Mucosa of stomach (tissue), 1 donor: ENCODE results near the gene RNASEH2B.

Source experiments
- H3K27me3 ChIP-seq: one replicate; pipeline ENCODE4 v1.7.0; 2013; ENCODE audit warnings: mild to moderate bottlenecking, low read length; ENCODE audit not compliant: control insufficient read depth, insufficient read depth
- H3K36me3 ChIP-seq: one replicate; pipeline ENCODE4 v1.7.0; 2013; ENCODE audit warnings: low read length; ENCODE audit not compliant: control insufficient read depth, insufficient read depth
- H3K4me1 ChIP-seq: one replicate; pipeline ENCODE4 v1.7.0; 2013; ENCODE audit warnings: mild to moderate bottlenecking, low read length; ENCODE audit not compliant: control insufficient read depth, insufficient read depth
- H3K4me3 ChIP-seq: one replicate; pipeline ENCODE4 v1.7.0; 2013; ENCODE audit warnings: low read length
- H3K9ac ChIP-seq: one replicate; pipeline ENCODE4 v1.7.0; 2013; ENCODE audit warnings: mild to moderate bottlenecking, low read length, moderate library complexity
- H3K9me3 ChIP-seq: one replicate; pipeline ENCODE4 v1.7.0; 2013; ENCODE audit warnings: mild to moderate bottlenecking, low read length, moderate library complexity; ENCODE audit not compliant: control insufficient read depth
- donor health status: Pancreatic carcinoma.

RNASEH2B gene, protein sequence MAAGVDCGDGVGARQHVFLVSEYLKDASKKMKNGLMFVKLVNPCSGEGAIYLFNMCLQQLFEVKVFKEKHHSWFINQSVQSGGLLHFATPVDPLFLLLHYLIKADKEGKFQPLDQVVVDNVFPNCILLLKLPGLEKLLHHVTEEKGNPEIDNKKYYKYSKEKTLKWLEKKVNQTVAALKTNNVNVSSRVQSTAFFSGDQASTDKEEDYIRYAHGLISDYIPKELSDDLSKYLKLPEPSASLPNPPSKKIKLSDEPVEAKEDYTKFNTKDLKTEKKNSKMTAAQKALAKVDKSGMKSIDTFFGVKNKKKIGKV

GRCh38 chr13:50909605-50910484, at the start of gene RNASEH2B:
RNASEH2B (plus strand) TSS chr13:50909791; CDS start chr13:50910077, 286 bp downstream.
- peak within 1 kb of the TSS; percentile 96 for H3K9ac ChIP-seq
- H3K4me1 ChIP-seq, result peaks cover 19% of the 10 kb centered on the region
- no peaks in the 10 kb centered on the region for H3K9me3 ChIP-seq
- no peaks in the 10 kb centered on the region for H3K36me3 ChIP-seq
- peak within 1 kb of the TSS; percentile 83 for H3K4me3 ChIP-seq
- H3K27me3 ChIP-seq, result no peaks in the 10 kb centered on the region

DNA sequence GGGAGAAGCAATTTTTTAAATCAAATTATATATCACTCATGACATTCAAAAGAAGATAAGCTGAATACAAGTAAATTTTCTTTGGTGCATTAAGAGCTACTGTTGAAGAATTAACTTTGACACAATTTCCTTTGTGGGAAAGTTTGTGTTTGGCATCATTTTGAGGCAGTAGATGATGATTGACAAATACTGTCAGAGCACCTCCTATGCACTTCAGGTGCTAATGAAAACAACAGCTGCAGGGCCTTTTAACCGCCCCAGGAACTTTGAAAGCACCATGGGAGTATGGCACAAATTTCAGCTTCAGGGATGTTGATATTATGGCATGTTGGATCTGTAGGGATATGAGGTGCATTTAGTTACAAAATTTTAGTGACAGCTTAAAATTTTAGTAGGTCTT, 45.1 kb upstream of the RNASEH2B start:
- H3K4me1 ChIP-seq, result no peaks in the 10 kb centered on the region
- no peaks in the 10 kb centered on the region for H3K9me3 ChIP-seq
- H3K9ac ChIP-seq, result no peak overlapping the region
- H3K36me3 ChIP-seq, result no peaks in the 10 kb centered on the region
- peaks cover 2% of the 10 kb centered on the region for H3K27me3 ChIP-seq
- no peak overlapping the region for H3K4me3 ChIP-seq

DNA sequence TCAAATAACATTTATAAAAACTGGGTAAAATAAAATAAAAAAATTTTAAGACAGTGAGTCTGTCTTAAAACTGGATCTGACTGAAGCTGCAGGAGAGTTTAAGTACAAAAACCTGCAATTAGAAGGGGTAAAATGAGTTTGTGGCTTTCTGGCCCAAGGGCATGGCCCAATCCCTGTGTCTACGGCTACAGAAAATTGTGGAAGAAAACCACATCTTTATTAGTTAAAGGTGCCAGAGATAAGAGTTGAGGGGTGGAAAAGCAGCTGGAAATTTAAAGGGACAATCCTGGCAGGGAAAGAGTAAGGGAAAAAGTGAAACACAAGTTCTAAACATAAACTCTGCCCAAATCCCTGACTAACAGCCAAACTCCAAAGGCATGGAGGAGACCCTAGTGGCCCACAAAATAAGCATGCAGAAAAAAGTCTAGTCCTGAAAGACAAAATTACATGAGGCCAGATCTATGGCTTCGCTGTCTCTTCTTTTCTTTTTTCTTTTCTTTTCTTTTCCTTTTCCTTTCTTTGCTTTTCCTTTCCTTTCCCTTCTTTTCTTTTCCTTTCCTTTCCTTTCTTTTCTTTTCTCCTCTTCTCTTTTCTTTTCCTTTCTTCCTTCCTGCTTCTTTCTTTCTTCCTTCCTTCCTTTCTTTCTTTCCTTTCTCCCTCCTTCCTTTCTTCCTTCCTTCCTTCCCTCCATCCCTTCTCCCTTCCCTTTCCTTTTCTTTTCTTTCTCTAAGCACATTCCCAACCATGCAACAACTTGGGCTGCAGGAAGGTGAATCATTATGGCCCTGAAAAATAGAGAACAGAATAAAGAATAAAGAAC, 42.6 kb upstream of the RNASEH2B start:
- Histone ChIP-seq H3K4me3 (no peak overlapping the region), H3K9ac (no peak overlapping the region), H3K36me3 (no peaks in the 10 kb centered on the region), H3K9me3 (no peaks in the 10 kb centered on the region), H3K27me3 (peaks cover 2% of the 10 kb centered on the region), H3K4me1 (no peaks in the 10 kb centered on the region)

GRCh38 chr13:50867637-50867945, 42.0 kb upstream of the RNASEH2B start:
- no peaks in the 10 kb centered on the region for H3K9me3 ChIP-seq

GRCh38 chr13:50871405-50871804, 38.2 kb upstream of the RNASEH2B start:
- H3K4me1 ChIP-seq, result no peaks in the 10 kb centered on the region
- no peaks in the 10 kb centered on the region for H3K9me3 ChIP-seq
- no peak overlapping the region for H3K9ac ChIP-seq
- no peak overlapping the region for H3K4me3 ChIP-seq
- H3K36me3 ChIP-seq, result no peaks in the 10 kb centered on the region
- peaks cover 2% of the 10 kb centered on the region for H3K27me3 ChIP-seq

More at GRCh38 chr13:50867637-50867945, 42.0 kb upstream of the RNASEH2B start:
- Histone ChIP-seq H3K27me3 (peaks cover 2% of the 10 kb centered on the region), H3K9ac (no peak overlapping the region), H3K4me3 (no peak overlapping the region), H3K36me3 (no peaks in the 10 kb centered on the region), H3K4me1 (no peaks in the 10 kb centered on the region)

- H3K36me3 ChIP-seq, result no peaks in the 10 kb centered on the region
- H3K9ac ChIP-seq, result no peak overlapping the region
- H3K4me1 ChIP-seq, result no peaks in the 10 kb centered on the region
- no peak overlapping the region for H3K4me3 ChIP-seq
- no peaks in the 10 kb centered on the region for H3K27me3 ChIP-seq
- H3K9me3 ChIP-seq, result no peaks in the 10 kb centered on the region
These were observed 36.1 kb upstream of the RNASEH2B start for GRCh38 chr13:50873467-50873866.

- H3K9ac ChIP-seq, result no peak overlapping the region
These were observed 35.6 kb upstream of the RNASEH2B start for GRCh38 chr13:50873991-50874390.

DNA sequence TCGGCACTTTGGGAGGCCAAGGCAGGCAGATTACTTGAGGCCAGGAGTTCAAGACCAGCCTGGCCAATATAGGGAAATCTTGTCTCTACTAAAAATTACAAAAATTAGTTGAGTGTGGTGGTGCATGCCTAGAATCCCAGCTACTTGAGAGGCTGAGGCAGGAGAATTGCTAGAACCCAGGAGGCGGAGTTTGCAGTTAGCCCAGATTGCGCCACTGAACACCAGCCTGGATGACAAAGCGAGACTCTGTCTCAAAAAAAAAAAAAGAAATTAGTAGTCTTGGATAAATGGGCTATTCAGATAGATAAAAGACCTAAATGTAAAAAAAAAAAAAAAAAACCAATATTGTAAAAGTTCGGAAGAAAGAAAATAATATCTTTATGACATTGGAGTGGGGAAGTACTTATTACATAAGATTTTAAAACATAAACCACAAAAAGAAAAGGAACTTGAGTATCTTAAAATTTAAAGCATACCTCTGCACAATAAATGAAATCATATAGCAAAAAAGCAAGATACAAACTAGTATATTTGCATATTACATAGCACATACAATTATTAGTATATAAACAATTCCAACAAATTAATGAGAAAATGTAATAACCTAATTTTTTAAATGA, 26.7 kb upstream of the RNASEH2B start:
- H3K36me3 ChIP-seq, result no peaks in the 10 kb centered on the region
- H3K4me3 ChIP-seq, result no peak overlapping the region
- H3K9me3 ChIP-seq, result no peaks in the 10 kb centered on the region
- no peaks in the 10 kb centered on the region for H3K27me3 ChIP-seq
- H3K9ac ChIP-seq, result no peak overlapping the region
- H3K4me1 ChIP-seq, result no peaks in the 10 kb centered on the region

More at GRCh38 chr13:50873991-50874390, 35.6 kb upstream of the RNASEH2B start:
- Histone ChIP-seq H3K36me3 (no peaks in the 10 kb centered on the region), H3K4me1 (no peaks in the 10 kb centered on the region), H3K4me3 (no peak overlapping the region), H3K27me3 (no peaks in the 10 kb centered on the region), H3K9me3 (no peaks in the 10 kb centered on the region)

GRCh38 chr13:50883728-50884127, 25.9 kb upstream of the RNASEH2B start:
- no peaks in the 10 kb centered on the region for H3K9me3 ChIP-seq
- H3K4me1 ChIP-seq, result no peaks in the 10 kb centered on the region
- no peak overlapping the region for H3K4me3 ChIP-seq
- no peak overlapping the region for H3K9ac ChIP-seq
- H3K27me3 ChIP-seq, result no peaks in the 10 kb centered on the region
- no peaks in the 10 kb centered on the region for H3K36me3 ChIP-seq

GRCh38 chr13:50884265-50884664, 25.3 kb upstream of the RNASEH2B start:
- Histone ChIP-seq H3K36me3 (no peaks in the 10 kb centered on the region), H3K27me3 (no peaks in the 10 kb centered on the region), H3K4me1 (no peaks in the 10 kb centered on the region), H3K9me3 (no peaks in the 10 kb centered on the region), H3K9ac (no peak overlapping the region), H3K4me3 (no peak overlapping the region)

- no peaks in the 10 kb centered on the region for H3K4me1 ChIP-seq
- no peak overlapping the region for H3K9ac ChIP-seq
- no peaks in the 10 kb centered on the region for H3K9me3 ChIP-seq
These were observed 22.4 kb upstream of the RNASEH2B start for GRCh38 chr13:50887151-50887550.

More at GRCh38 chr13:50887151-50887550, 22.4 kb upstream of the RNASEH2B start:
- Histone ChIP-seq H3K36me3 (no peaks in the 10 kb centered on the region), H3K4me3 (no peak overlapping the region), H3K27me3 (no peaks in the 10 kb centered on the region)
